ENCODE results near the gene HINT3.
"Not testable (repeated sequence)": the region's sequence is repeated elsewhere in the genome, so short reads cannot be mapped to it uniquely, and the experiment has no call there.

The HINT3 gene

DNA sequence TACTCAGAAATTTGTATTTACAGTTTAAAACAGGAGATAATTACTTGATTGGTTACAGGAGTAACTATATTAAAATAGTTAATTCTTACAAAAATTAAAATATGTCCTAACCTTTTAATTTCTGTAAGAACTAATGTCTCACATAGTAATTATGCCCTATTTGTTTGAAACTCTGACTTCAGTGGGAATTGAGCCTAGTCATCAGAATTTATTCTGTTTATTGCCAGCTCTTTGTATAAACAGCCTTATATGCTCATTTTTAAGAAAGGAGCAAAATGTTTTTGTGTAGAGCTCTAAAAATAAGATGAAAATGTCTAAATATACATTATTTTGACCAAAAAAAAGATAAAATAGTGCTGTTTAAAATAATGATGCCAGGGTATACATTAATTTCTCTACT lies 51.2 kb downstream of the HINT3 start:
- no peak for DNase-seq (ENCODE audit: low read depth)

DNA sequence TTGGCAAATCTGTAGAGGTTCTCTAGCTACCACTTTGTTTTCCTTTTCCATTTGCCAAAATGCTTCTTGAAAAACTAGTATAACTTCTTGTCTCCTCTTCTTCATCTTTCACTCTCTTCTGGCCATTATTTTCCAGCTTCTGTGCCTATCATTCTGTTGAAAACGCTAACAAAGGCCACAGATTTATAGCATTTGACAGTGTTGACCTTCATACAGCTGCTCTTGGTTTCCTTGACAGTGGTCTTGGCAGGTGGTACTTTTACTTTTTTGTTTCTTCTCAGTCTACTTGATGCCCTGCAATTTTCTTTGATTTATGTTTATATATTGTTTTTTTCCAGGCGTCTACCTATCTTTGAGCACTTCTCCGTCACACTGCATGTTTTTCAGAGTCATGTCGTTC lies 53.5 kb downstream of the HINT3 start:
- DNase-seq (ENCODE audit: low read depth), result no peak

DNA sequence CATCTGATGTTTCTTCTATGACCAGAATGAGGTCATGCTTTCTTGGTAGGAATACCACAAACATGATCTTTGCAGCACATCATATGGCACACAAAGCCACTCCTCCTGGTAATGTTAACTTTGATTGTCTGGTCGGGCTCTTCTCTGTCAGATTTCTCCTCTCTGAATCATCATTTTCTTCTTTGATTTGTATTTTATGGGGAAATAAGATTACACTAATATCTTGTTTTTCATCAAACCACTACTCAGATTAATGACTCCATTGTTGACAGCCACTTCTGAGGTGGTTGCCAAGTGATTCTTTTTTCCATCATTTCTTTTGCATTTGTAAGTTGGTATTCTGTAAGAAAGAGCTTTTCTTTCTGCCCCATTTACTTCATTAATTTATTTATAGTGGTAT lies 59.3 kb downstream of the HINT3 start:
- no peak for DNase-seq (ENCODE audit: low read depth)

DNA sequence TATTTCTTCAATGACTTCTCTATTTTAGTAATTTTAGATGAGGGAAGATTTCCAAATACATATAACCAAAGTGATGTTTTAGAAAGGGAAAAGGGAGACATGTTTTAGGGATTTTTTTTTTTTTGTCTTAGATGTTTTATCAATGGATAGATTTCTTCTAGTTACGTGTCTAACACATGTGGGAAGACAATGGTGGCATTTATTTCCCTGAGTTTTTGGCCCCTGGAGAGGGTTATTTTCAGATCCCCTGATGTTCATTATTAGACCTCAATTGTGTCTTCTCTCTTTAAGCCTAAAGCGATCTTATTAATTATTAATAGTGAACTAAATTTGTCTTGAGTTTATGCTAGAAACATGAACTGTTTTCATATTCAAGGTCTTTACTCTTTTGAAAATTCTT lies 60.0 kb downstream of the HINT3 start:
- DNase-seq (ENCODE audit: low read depth), result no peak

DNA sequence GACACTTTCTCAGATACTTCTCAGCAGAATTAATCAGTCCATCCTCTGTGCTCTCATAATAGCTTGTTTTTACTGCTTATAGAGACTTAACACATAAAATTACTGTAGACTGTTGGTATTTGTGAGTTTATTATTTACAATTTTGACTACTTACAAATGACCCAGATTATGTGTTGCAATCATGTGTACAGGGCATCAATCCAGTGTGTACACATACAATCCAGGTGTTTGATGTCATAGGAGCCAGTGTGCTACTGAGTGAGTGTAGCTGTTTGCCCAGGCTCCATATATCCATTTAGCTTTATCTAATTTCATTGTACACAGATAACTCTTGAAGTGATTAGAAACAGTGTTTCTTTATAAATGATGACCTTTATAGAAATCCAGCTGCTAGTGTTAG lies 61.1 kb downstream of the HINT3 start:
- DNase-seq (ENCODE audit: low read depth), result no peak

DNA sequence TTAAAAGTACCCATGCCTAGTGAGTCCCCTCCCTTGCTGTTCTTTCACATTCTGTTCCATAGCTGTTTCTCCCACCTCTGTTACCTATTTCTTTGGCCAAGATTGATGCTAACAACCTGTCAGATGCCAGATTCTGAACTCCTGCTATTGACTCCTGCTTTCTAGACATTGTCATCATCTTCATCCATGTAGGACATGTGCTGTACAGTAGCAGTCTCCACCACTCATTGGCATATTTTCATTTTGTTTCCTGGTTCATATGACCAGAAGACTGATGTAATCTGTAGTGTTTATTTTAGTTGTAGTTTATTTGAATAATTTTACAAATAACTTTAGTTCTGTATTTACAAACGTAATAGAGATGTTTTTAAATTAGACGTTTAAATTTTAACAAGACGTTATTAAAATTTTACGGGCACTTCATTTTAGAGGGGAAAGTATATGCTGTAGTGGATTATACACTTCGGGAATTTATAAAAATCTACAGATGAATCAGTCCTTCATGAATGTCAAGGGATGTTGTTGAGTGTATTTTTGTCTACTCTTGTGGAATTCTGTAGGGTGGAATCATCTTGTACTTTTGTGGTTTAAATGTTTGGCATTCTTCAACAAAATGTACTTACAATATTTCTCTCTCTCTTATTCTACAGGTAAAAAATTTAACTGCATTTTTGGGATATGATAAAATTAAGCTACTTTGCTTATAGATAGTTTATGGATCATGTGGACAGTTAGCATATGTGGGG lies 63.9 kb downstream of the HINT3 start:
- no peak for DNase-seq (ENCODE audit: low read depth)

DNA sequence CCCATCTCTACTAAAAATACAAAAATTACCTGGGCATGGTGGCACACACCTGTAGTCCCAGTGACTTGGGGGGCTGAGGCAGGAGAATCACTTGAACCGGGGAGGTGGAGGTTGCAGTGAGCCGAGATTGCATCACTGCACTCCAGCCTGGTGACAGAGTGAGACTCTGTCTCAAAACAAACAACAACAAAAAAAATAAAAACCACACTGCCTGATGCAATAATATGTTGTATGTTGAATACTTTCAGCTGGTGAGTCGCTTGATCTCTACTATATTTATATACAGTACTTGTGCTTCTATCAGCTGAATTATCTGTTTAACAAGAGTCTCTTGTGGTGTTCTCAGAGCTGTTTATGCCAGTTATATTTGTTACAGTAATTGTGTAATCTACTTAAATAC lies 66.9 kb downstream of the HINT3 start:
- not testable (repeated sequence) for DNase-seq (ENCODE audit: low read depth)

DNA sequence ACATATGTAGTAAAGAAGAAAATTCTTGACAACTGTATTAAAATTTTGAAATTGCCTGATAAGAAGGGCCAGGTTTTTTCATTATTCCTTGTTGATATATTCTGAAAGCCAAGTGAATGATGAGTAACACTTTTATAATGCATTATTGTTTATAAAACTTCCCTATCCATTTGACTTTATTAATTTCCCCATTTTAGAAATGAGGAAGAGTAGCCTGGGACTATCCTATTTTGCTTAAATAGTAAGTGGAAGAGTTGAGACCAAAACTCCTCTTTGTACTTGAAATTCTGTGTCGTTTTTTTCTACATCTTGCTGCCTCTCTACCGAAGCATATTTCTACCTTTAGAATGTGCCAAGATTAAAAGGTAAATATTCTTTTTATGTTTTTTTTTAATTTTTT lies 69.4 kb downstream of the HINT3 start:
- no peak for DNase-seq (ENCODE audit: low read depth)

DNA sequence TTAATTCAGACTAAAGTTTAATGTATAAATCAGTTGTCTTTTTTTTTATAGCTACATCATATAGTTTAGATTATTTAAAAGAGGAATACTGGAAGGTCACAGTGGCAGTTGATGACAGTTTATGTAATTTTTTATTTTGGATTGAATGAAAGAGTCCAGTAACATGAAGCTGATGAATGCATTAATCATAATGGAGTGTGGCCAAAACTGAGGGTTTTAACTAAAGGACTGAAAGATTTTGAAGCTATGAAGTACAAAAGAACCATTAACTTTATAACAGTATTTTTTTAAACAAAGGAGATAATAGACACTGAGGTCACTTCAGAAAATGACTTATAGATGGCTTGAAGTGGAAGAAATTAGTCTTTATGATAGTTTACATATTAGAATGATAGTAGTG lies 71.0 kb downstream of the HINT3 start:
- no peak for DNase-seq (ENCODE audit: low read depth)
